Suprapubic skin (tissue), 4 donors: ENCODE measurements around the gene IFIT3.

ENCODE experiments used
- CTCF ChIP-seq, 2 donors: fragments of 200-600 bp in 1 of 2; fragments of 450-650 bp in 1 of 2; sonication (generic) in 1 of 2; IDR thresholded peaks; one replicate each; pipeline ENCODE4 v1.5.1; 2016 to 2019; ENCODE audit warnings: antibody characterized with exemption in 2 of 2, mild to moderate bottlenecking in 1 of 2, moderate library complexity in 1 of 2
- EP300 ChIP-seq: sonication (generic); formaldehyde crosslinking; IDR thresholded peaks from one replicate; pipeline ENCODE4 v1.6.1; 2017; ENCODE audit warnings: antibody characterized with exemption
- POLR2AphosphoS5 ChIP-seq, 3 donors: sonication (generic); formaldehyde crosslinking; IDR thresholded peaks; one replicate each; pipeline ENCODE4 v1.6.1; 2017; ENCODE audit warnings: antibody characterized with exemption in 3 of 3

DNA sequence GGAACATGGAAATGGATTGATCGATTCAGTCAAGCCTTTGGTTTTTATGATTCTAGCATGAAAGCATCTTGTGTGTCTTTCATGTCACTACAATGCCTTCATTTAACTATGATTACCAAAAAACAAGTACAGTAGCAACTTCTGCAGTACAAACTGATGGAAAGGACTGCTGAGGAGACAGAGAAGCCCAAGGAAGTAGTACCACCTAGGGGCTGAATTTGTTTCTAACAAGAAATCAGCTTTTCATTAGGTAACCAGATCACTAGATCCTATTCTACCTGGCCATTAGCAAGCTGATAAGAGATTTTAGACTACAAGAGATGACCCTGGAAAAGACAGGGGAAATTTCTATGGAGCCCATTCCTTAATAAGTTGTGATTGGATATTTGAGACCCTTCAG is 61.5 kb downstream of the IFIT3 start:
- TF ChIP-seq POLR2AphosphoS5 (IDR thresholded peaks at IDR 0.05), result no peak
- TF ChIP-seq CTCF (IDR thresholded peaks at IDR 0.05), result peak in 1 of 2 donors; percentile 20
- no peak for TF ChIP-seq EP300
